Breast epithelium (tissue), 4 donors: ENCODE measurements around the gene CKAP2. TPM values are rescaled to one million over a fixed set of nuclear protein-coding genes. Genes with fewer than 3 reads are reported as not detected.

ENCODE experiments used
- DNase-seq, 2 donors: peaks; one replicate each; pipeline ENCODE4 v3.0.0-alpha.2; 2019; ENCODE audit warnings: low spot score in 2 of 2
- H3K27ac ChIP-seq, 2 donors: fragments of 200-600 bp; sonication (generic) in 1 of 2; one replicate each; pipeline ENCODE4 v1.5.1; 2016 to 2019; ENCODE audit warnings: mild to moderate bottlenecking in 1 of 2
- H3K27me3 ChIP-seq, 2 donors: fragments of 200-600 bp; sonication (generic) in 1 of 2; one replicate each; pipeline versions ENCODE4 v1.5.1 to v1.6.0; 2017 to 2019; ENCODE audit warnings: control low read depth in 1 of 2, mild to moderate bottlenecking in 1 of 2
- H3K36me3 ChIP-seq: fragments of 200-600 bp; one replicate; pipeline ENCODE4 v1.5.1; 2019
- H3K4me1 ChIP-seq, 2 donors: fragments of 200-600 bp; sonication (generic); one replicate each; pipeline ENCODE4 v1.5.1; 2016 to 2019; ENCODE audit warnings: control low read depth in 1 of 2
- H3K4me3 ChIP-seq, 3 donors: fragments of 200-600 bp; sonication (generic); 1 replicate in 2 of 3; 2 replicates in 1 of 3; pipeline ENCODE4 v1.5.1; 2016 to 2019; ENCODE audit warnings: mild to moderate bottlenecking in 3 of 3, moderate library complexity in 2 of 3
- H3K9me3 ChIP-seq, 2 donors: fragments of 200-600 bp; sonication (generic) in 1 of 2; one replicate each; pipeline ENCODE4 v1.5.1; 2016 to 2019; ENCODE audit warnings: control low read depth in 1 of 2
- POLR2A ChIP-seq: fragments of 450-650 bp; IDR thresholded peaks from one replicate; pipeline ENCODE4 v1.6.1; 2016; ENCODE audit warnings: antibody characterized with exemption, mild to moderate bottlenecking, moderate library complexity
- POLR2AphosphoS5 ChIP-seq, 3 donors: sonication (generic); formaldehyde crosslinking; IDR thresholded peaks; one replicate each; pipeline ENCODE4 v1.6.1; 2017; ENCODE audit warnings: antibody characterized with exemption in 3 of 3
- intact Hi-C: fragments of 100-400 bp; cut with DNase I; formaldehyde crosslinking; loops from one replicate; pipeline ENCODE4 v1.15.1; 2023; ENCODE audit warnings: low total_unique reads
- total RNA-seq, 3 donors: library from RNA; depleted of rRNA; stranded (reverse); fragments of >200 nt; gene quantifications; one replicate each; pipeline ENCODE4 v1.1.0, GENCODE V29; 2016
- TF ChIP-seq, protein P1 (sequence below), 3 donors: fragments of 450-650 bp; IDR thresholded peaks; one replicate each; pipeline ENCODE4 v1.5.1; 2016 to 2017; ENCODE audit warnings: antibody characterized with exemption in 3 of 3, mild to moderate bottlenecking in 3 of 3, moderate library complexity in 3 of 3

Gene CKAP2
- total RNA-seq, 3 donors from 2014 or later, result 6.9 to 11.0 (median 8.6) TPM

DNA sequence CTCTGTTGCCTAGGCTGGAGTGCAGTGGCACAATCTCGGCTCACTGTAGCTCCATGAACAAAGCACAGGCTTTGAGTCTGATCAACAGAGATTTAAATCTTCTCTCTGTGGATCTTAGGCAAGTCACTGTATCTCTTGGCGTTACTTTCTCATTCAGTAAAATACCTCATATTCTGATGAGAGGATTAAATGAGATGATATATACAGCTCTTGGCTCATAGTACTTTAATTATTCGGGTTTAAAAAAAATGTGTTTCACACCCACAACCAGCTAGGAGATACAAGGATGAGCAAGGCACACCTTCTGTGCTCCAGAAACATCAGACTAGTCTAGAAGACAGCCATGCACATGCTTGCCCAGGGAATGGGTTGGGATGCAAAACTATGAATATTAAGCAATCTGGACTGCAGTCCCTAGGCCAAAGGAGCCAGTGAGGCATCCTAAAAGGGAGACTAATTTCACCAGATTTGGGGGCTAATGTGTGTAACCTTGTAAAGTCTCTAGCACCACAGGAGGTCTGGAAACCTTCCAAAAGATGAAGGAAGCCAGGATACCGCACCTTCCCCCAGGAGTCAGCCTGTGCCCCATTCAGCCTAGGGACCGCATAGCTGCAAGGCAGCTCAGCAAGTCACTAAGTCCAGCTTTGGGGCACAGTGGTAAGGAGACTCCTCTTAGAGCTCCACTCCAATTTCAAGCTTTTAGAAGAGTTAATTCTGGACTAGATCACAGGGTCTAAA is 7.3 kb upstream of the CKAP2 start:
- Histone ChIP-seq H3K4me3 (peak overlapping the region in 2 of 3 donors; percentile 90 to 97), H3K4me1 (peaks cover 0 to 15% of the 10 kb centered on the region in 2 donors), H3K9me3 (no peaks in the 10 kb centered on the region), H3K27ac (peak overlapping the region in 1 of 2 donors; percentile 97), H3K36me3 (no peaks in the 10 kb centered on the region), H3K27me3 (no peaks in the 10 kb centered on the region)
- intact Hi-C loops, result no loop called here
- DNase-seq, result no peak
- no peak for TF ChIP-seq POLR2AphosphoS5 (IDR thresholded peaks at IDR 0.05)
- TF ChIP-seq POLR2A, result no peak
- TF ChIP-seq, protein P1, sequence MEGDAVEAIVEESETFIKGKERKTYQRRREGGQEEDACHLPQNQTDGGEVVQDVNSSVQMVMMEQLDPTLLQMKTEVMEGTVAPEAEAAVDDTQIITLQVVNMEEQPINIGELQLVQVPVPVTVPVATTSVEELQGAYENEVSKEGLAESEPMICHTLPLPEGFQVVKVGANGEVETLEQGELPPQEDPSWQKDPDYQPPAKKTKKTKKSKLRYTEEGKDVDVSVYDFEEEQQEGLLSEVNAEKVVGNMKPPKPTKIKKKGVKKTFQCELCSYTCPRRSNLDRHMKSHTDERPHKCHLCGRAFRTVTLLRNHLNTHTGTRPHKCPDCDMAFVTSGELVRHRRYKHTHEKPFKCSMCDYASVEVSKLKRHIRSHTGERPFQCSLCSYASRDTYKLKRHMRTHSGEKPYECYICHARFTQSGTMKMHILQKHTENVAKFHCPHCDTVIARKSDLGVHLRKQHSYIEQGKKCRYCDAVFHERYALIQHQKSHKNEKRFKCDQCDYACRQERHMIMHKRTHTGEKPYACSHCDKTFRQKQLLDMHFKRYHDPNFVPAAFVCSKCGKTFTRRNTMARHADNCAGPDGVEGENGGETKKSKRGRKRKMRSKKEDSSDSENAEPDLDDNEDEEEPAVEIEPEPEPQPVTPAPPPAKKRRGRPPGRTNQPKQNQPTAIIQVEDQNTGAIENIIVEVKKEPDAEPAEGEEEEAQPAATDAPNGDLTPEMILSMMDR (IDR thresholded peaks at IDR 0.05), result no peak

DNA sequence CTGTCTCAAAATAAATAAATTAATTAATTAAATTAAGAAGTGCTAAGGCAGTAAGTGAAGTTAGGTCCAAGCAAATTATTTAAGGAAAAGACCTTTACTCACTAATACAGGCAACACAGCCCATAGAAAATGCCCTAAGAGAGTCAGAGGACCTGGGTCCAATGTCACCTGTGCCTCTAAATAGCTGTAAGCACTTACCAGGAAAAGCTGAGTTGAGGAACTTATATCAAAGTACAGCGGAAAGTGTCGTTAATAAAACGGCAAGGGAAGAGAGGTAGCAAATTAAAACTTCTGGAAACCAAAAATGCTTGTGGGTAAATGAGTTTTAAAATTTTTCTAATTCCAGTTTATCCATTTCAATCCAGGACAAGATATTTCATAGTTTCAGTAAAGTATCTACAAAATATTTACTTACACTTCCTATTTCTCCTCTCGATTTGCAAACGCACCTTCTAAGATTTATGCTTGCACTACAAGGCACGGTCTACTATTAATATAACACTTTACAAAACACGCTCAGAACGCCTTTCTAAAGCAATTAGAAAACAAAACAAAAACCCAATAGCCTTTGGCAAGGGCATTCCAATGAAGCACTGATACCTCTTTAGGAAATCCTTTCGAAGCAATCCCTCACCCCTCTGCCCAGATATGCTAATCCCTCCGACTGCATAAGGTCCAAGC is 5.8 kb upstream of the CKAP2 start:
- intact Hi-C loops, result no loop called here
- peaks cover 0 to 15% of the 10 kb centered on the region in 2 donors for H3K4me1 ChIP-seq

DNA sequence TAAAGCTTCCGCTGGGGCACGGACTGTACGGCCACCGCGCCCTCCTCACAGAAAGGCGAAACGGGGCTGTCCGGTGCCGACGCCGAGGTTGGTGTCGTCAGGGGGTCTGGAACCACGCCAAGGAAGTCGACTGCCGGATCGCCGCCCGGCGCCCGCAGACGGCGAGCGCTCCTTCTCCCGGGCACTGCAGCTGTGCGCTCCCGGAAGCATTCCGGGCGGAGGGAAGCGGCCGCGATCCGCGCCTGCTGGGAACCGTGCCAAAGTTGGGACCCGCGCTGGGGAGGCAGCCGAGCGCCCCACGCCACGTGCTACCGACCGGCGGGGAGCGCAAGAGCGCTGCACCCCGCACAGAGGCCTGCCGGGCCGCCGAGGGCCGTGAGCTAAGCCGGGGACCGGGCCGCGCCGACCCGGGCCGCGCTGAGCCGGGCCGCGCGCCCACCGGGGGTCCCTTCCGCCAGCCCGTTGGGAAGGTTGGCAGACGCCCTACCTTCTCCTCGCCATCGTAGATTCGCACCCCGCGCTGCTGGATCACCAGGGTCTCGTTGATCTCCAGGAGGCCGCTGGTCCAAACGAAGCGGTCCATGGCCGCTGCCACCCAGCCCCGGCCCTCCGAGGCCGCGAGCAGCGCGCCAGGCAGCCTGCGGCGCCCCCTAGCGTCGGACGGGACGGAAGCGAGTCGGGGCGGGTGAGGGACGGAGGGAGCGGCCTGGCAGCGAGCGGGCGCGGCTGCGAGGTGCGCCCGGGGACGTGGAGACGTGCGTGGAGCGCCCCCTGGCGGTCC is 5.1 kb upstream of the CKAP2 start, which contains the start of gene VPS36:
VPS36 (minus strand) TSS at position 623 of the 781 bp plus-strand sequence; CDS start at position 583, 40 bp downstream.
- Histone ChIP-seq H3K9me3 (no peaks in the 10 kb centered on the region), H3K4me1 (peaks cover 0 to 15% of the 10 kb centered on the region in 2 donors), H3K27ac (peak within 1 kb of the TSS; percentile 97 to 99), H3K27me3 (no peaks in the 10 kb centered on the region), H3K36me3 (no peaks in the 10 kb centered on the region), H3K4me3 (peak within 1 kb of the TSS; percentile 72 to 97 (median 90))
- TF ChIP-seq, protein P1 (IDR thresholded peaks at IDR 0.05), result peak in 2 of 3 donors; percentile 98 to 100
- TF ChIP-seq POLR2A, result peak; percentile 72
- peak; percentile 89 to 95 (median 94) for TF ChIP-seq POLR2AphosphoS5 (IDR thresholded peaks at IDR 0.05)
- DNase-seq, result peak; percentile 91 to 94
- intact Hi-C loops, result no loop called here

More for the DNA sequence above, 5.8 kb upstream of the CKAP2 start:
- no peaks in the 10 kb centered on the region for H3K27me3 ChIP-seq
- H3K36me3 ChIP-seq, result no peaks in the 10 kb centered on the region
- no peak for TF ChIP-seq POLR2A
- TF ChIP-seq, protein P1 (IDR thresholded peaks at IDR 0.05), result no peak
- no peak for TF ChIP-seq POLR2AphosphoS5 (IDR thresholded peaks at IDR 0.05)
- peak overlapping the region; percentile 97 to 99 for H3K27ac ChIP-seq
- H3K9me3 ChIP-seq, result no peaks in the 10 kb centered on the region
- H3K4me3 ChIP-seq, result peak overlapping the region; percentile 72 to 97 (median 90)
- no peak for DNase-seq

DNA sequence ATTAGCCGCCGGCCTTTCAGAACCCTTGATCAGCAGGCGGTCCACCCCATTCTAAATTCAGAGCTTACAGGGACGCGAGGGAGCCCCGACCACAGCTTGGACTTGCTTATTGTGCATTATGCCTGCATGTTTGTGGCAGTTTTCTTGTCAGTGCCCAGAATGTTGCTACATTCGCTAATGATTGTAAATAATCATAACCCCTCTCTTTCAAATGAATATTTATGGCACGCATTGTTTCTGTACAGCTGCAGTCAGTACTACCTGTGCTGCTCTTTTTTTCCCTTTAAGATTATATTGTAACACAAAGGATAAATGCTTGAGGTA is 4.5 kb upstream of the CKAP2 start:
- Histone ChIP-seq H3K27me3 (no peaks in the 10 kb centered on the region), H3K36me3 (no peaks in the 10 kb centered on the region), H3K4me3 (peak overlapping the region; percentile 72 to 97 (median 90)), H3K27ac (peak overlapping the region; percentile 97 to 99), H3K9me3 (no peaks in the 10 kb centered on the region), H3K4me1 (peaks cover 0 to 15% of the 10 kb centered on the region in 2 donors)
- intact Hi-C loops, result no loop called here
- DNase-seq, result no peak
- no peak for TF ChIP-seq POLR2AphosphoS5 (IDR thresholded peaks at IDR 0.05)
- TF ChIP-seq, protein P1 (IDR thresholded peaks at IDR 0.05), result peak in 2 of 3 donors; percentile 1 to 89
